NCI-H146 (cell line): ENCODE measurements around the gene ADPRHL1.

ENCODE experiments used
- DNase-seq: peaks from one replicate; lab custom pipeline; 2025; lab: John Stamatoyannopoulos, UW

ADPRHL1 gene

GRCh38 chr13:113431171-113431570 lies 22.1 kb downstream of the ADPRHL1 start:
- DNase-seq: no peak

- DNase-seq: no peak
Observed at GRCh38 chr13:113430378-113431110, 22.7 kb downstream of the ADPRHL1 start.

- DNase-seq: no peak
Observed at GRCh38 chr13:113429608-113429985, 23.7 kb downstream of the ADPRHL1 start.

GRCh38 chr13:113428871-113429607 lies 24.2 kb downstream of the ADPRHL1 start:
- DNase-seq: no peak

GRCh38 chr13:113428469-113428865 lies 24.8 kb downstream of the ADPRHL1 start:
- DNase-seq: no peak

- no peak for DNase-seq
Observed at GRCh38 chr13:113427562-113428468, 25.5 kb downstream of the ADPRHL1 start.

- no peak for DNase-seq
Observed at GRCh38 chr13:113426591-113426986, 26.7 kb downstream of the ADPRHL1 start.

GRCh38 chr13:113425941-113426590 lies 27.2 kb downstream of the ADPRHL1 start:
- DNase-seq: no peak

GRCh38 chr13:113423520-113424163 lies 29.6 kb downstream of the ADPRHL1 start:
- DNase-seq: peak; percentile 66

- DNase-seq: no peak
Observed at GRCh38 chr13:113422807-113423519, 30.3 kb downstream of the ADPRHL1 start.

- DNase-seq: no peak
Observed at GRCh38 chr13:113421673-113422270, 31.5 kb downstream of the ADPRHL1 start.

- no peak for DNase-seq
Observed at GRCh38 chr13:113420833-113421600, 32.3 kb downstream of the ADPRHL1 start.

GRCh38 chr13:113420232-113420631 lies 33.1 kb downstream of the ADPRHL1 start:
- DNase-seq: no peak

- DNase-seq: no peak
Observed at GRCh38 chr13:113419531-113420193, 33.6 kb downstream of the ADPRHL1 start.

GRCh38 chr13:113418722-113419049 lies 34.6 kb downstream of the ADPRHL1 start:
- no peak for DNase-seq

- DNase-seq: no peak
Observed at GRCh38 chr13:113417836-113418721, 35.2 kb downstream of the ADPRHL1 start.

- DNase-seq: no peak
Observed at GRCh38 chr13:113417008-113417751, 36.1 kb downstream of the ADPRHL1 start.
